ENCODE data around the gene MSH6.

MSH6 gene

GRCh38 chr2:47782671-47783485, at the start of gene MSH6:
MSH6 (plus strand) TSS chr2:47783145; CDS start chr2:47783234, 89 bp downstream.
- peak; percentile 97 for DNase-seq (ENCODE audit: low spot score)

GRCh38 chr2:47735136-47735869, 47.6 kb upstream of the MSH6 start:
- no peak for DNase-seq (ENCODE audit: low spot score)

GRCh38 chr2:47735912-47736311, 47.0 kb upstream of the MSH6 start:
- DNase-seq (ENCODE audit: low spot score) = no peak

GRCh38 chr2:47737191-47737975, 45.6 kb upstream of the MSH6 start:
- DNase-seq (ENCODE audit: low spot score) = no peak

- DNase-seq (ENCODE audit: low spot score) = no peak
Observed at GRCh38 chr2:47738331-47738730, 44.6 kb upstream of the MSH6 start.

GRCh38 chr2:47741101-47741500, 41.8 kb upstream of the MSH6 start:
- DNase-seq (ENCODE audit: low spot score) = no peak

- DNase-seq (ENCODE audit: low spot score) = no peak
Observed at GRCh38 chr2:47741637-47742036, 41.3 kb upstream of the MSH6 start.

GRCh38 chr2:47744074-47744473, 38.9 kb upstream of the MSH6 start:
- DNase-seq (ENCODE audit: low spot score) = no peak

- DNase-seq (ENCODE audit: low spot score) = no peak
Observed at GRCh38 chr2:47747878-47748277, 35.1 kb upstream of the MSH6 start.

GRCh38 chr2:47751856-47752414, 31.0 kb upstream of the MSH6 start:
- no peak for DNase-seq (ENCODE audit: low spot score)

- no peak for DNase-seq (ENCODE audit: low spot score)
Observed at GRCh38 chr2:47767497-47767844, 15.5 kb upstream of the MSH6 start.

- peak; percentile 50 for DNase-seq (ENCODE audit: low spot score)
Observed at GRCh38 chr2:47767880-47768609, 14.9 kb upstream of the MSH6 start.

GRCh38 chr2:47769318-47769717, 13.6 kb upstream of the MSH6 start:
- DNase-seq (ENCODE audit: low spot score) = no peak

- DNase-seq (ENCODE audit: low spot score) = peak; percentile 64
Observed at GRCh38 chr2:47771211-47771610, 11.7 kb upstream of the MSH6 start.

- DNase-seq (ENCODE audit: low spot score) = no peak
Observed at GRCh38 chr2:47772343-47772742, 10.6 kb upstream of the MSH6 start.

GRCh38 chr2:47774567-47774966, 8.4 kb upstream of the MSH6 start:
- no peak for DNase-seq (ENCODE audit: low spot score)

- no peak for DNase-seq (ENCODE audit: low spot score)
Observed at GRCh38 chr2:47777277-47777937, 5.5 kb upstream of the MSH6 start.

GRCh38 chr2:47778698-47779425, 4.1 kb upstream of the MSH6 start:
- DNase-seq (ENCODE audit: low spot score) = no peak

GRCh38 chr2:47779426-47779790, 3.5 kb upstream of the MSH6 start:
- no peak for DNase-seq (ENCODE audit: low spot score)

GRCh38 chr2:47782381-47782670, 619 bp upstream of the MSH6 start:
- no peak for DNase-seq (ENCODE audit: low spot score)

Measured in hepatic stellate cell (primary cell).